Activated T-helper 17 cell treated with anti-CD3 and anti-CD28 coated beads, Interleukin-2, amount 50 U/mL, for 72 hours (primary cell): Measurements from ENCODE around the gene BRD4. TPM values are rescaled to one million over a fixed set of nuclear protein-coding genes. Genes with fewer than 3 reads are reported as not detected.

ENCODE experiments used
- ATAC-seq: fragments of 150-1000 bp; cut with Tn5 transposase; replicated peaks from 2 replicates; pipeline ENCODE4 v1.10.0; 2021; ENCODE audit warnings: mild to moderate bottlenecking, moderate library complexity
- H3K27ac Mint-ChIP-seq: one replicate; pipeline ENCODE4 v1.8.0; 2022; ENCODE audit warnings: mixed read lengths
- H3K27me3 Mint-ChIP-seq: one replicate; pipeline ENCODE4 v1.8.0; 2022; ENCODE audit warnings: mixed read lengths
- H3K36me3 Mint-ChIP-seq: one replicate; pipeline ENCODE4 v1.8.0; 2022; ENCODE audit warnings: low read depth, mild to moderate bottlenecking, mixed read lengths
- H3K4me1 Mint-ChIP-seq: one replicate; pipeline ENCODE4 v1.8.0; 2022; ENCODE audit warnings: mixed read lengths
- H3K4me3 Mint-ChIP-seq: one replicate; pipeline ENCODE4 v1.8.0; 2022; ENCODE audit warnings: mild to moderate bottlenecking, mixed read lengths
- H3K9me3 Mint-ChIP-seq: one replicate; pipeline ENCODE4 v1.8.0; 2022; ENCODE audit warnings: mixed read lengths
- total RNA-seq, 2 donors: library from RNA; stranded (reverse); gene quantifications; one replicate each; pipeline ENCODE4 v1.2.3, GENCODE V29; 2022

Gene BRD4
- total RNA-seq, 2 donors from 2014 or later, result 90.4 to 96.7 TPM

DNA sequence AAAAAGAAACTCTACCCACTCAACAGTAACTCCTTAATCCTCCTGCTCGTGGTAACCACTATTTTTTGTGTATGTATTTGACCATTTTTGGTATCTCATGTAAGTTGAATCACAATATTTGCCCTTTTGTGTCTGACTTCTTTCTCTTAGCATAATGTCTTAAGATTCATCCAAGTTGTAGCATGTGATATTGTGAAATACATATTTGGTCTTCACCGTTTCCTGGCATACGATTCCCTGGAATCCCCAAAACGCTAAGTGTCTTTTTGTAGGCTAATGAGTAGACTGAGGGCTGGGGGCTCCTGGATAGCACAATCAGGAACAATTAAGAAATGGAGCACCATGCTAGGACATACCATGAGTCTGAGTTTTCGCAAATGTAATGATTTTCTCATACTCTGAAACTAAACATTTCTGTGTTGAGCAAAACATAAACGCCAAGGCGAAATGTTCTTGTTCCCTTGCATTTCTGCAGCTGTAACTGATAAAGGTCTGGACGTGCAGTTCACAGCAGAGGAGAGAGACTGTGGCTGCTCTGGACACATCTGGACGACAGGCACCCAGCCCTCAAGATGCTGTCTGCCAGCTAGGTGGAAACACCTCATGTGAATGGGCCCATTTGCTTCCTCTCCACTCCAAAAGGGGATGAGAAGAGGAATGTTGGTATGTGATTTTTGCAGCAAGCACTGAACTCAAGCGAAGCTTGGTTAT, 38.4 kb downstream of the BRD4 start:
- peaks cover 37% of the 10 kb centered on the region for H3K36me3 Mint-ChIP-seq
- H3K4me1 Mint-ChIP-seq, result peaks cover 66% of the 10 kb centered on the region
- H3K4me3 Mint-ChIP-seq, result peak overlapping the region; percentile 80
- no peaks in the 10 kb centered on the region for H3K27me3 Mint-ChIP-seq
- no peak overlapping the region for H3K27ac Mint-ChIP-seq
- H3K9me3 Mint-ChIP-seq, result no peaks in the 10 kb centered on the region
- ATAC-seq, result no peak

DNA sequence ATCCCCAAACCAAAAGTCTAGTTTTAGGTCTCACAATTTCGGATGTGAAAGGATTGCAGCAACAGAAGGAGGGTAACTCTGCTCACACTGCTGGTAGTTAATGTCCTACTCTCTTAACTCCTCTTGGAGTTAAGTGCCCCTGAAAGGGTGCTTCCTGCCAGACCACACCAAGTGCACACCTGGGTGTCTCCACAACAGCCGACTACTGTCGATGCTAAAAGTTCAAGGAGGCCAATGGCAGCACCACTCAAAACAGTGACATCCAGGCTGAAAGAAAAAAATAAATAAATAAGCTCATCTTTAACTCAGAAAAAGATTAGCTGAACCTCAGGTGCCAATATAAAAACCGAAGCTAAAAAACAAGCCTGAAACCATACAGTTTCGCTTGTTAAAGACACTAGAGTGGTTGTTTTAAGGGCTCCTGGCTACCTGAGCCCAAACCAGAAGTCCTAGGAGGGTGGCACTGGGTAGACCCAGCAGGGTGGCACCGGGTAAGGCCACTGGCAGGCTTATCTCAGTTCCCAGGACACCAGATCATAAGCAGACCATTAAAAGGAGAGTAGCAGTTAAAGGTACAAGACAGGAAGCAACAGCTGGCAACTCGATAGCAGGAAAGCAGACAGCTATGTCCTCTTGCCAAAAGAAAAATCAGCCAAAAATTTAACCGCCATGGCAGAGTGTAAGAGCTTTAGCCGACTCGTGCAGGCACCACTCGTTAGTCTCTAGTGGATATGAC, 39.3 kb downstream of the BRD4 start:
- Mint-ChIP-seq H3K9me3 (no peaks in the 10 kb centered on the region), H3K27ac (peak overlapping the region; percentile 13), H3K4me1 (peaks cover 69% of the 10 kb centered on the region), H3K27me3 (no peaks in the 10 kb centered on the region), H3K36me3 (peaks cover 33% of the 10 kb centered on the region), H3K4me3 (peak overlapping the region; percentile 80)
- ATAC-seq, result peak; percentile 9

DNA sequence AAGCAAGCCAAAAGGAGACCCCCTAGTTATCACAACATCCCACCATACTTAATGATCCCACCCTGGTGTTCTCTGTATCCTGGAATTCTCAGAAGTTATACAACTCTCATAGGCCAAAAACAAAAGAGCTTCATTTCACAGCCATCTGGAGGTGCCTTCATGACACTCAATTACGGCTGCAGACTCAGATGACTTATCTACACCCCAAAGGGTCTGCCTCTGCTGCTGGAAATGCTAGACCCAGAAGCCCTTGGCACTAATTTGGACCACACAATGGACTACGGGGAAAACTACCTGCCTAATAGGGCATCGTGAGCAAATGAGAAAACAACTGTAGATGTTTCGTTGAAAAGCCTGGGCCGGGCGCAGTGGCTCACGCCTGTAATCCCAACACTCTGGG, 40.2 kb downstream of the BRD4 start:
- H3K4me3 Mint-ChIP-seq, result peak overlapping the region; percentile 80
- no peaks in the 10 kb centered on the region for H3K9me3 Mint-ChIP-seq
- peaks cover 32% of the 10 kb centered on the region for H3K36me3 Mint-ChIP-seq

DNA sequence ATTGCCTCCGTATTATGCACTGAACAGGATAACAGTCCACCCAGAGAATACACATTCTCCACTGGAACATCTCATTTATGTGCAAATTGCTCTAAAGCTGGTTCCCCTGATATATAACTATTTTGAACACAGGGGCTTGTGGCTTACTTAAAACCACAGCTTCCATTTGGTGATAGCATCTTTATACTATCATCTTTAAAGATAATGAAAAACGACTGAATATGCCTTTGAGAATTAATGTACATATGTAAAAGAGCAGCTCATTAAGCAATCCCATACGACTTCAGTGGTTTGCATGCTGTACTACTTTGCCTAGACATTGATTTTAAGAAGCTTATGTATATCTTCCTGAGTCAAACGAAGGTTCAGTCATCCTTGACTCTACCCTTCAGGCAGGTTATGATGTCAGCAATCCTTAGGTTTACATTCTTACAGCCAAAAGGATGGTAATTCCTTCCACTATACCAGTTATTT, 40.8 kb downstream of the BRD4 start:
- H3K27me3 Mint-ChIP-seq, result no peaks in the 10 kb centered on the region
- H3K27ac Mint-ChIP-seq, result peak overlapping the region; percentile 61
- no peaks in the 10 kb centered on the region for H3K9me3 Mint-ChIP-seq
- H3K4me3 Mint-ChIP-seq, result peak overlapping the region; percentile 80
- peaks cover 27% of the 10 kb centered on the region for H3K36me3 Mint-ChIP-seq
- peaks cover 62% of the 10 kb centered on the region for H3K4me1 Mint-ChIP-seq
- ATAC-seq, result peak; percentile 53

More for the DNA sequence above, 40.2 kb downstream of the BRD4 start:
- H3K4me1 Mint-ChIP-seq, result peaks cover 68% of the 10 kb centered on the region
- ATAC-seq, result no peak
- H3K27me3 Mint-ChIP-seq, result no peaks in the 10 kb centered on the region
- peak overlapping the region; percentile 61 for H3K27ac Mint-ChIP-seq

DNA sequence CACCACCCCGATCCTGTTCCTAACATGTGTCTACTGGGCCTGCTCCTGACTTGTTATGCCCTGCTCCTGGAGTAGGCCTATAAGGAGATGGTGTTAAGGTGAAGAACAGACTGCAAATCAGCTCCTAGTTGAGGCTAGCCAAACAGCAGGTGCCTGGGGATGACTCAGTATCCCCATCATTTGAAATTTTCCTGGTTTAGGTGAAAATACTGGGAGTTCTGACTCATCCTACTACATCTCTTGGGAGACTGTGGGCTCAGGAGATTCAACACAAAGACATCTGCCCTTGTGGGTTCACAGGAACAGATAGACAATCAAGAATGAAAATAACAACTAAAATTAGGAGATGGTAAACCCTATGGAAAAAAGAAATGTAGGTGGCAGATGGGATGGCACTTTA, 41.2 kb downstream of the BRD4 start:
- Mint-ChIP-seq H3K4me3 (peak overlapping the region; percentile 80), H3K9me3 (no peaks in the 10 kb centered on the region), H3K27ac (peak overlapping the region; percentile 61), H3K36me3 (peaks cover 22% of the 10 kb centered on the region), H3K27me3 (no peaks in the 10 kb centered on the region), H3K4me1 (peaks cover 62% of the 10 kb centered on the region)
- peak; percentile 10 for ATAC-seq

DNA sequence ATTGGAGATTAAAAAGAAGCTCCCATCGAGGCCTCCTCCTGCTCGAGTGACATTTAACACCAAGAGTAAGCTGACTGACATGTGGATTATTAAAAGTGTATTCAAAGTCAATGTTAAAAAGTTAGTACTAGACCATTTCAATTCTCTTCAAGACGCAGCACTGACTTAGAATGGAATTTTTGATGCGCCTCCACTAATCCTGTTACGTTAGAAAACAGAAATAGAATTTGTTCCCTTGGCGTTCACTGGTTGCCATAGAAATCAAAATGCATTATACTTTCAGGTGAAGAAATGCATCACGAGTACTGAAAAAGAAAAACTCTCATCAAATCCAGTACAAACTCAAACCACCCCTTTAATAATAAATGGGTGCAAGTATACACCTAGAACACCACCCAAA, 42.2 kb downstream of the BRD4 start:
- no peak for ATAC-seq
- H3K36me3 Mint-ChIP-seq, result peaks cover 13% of the 10 kb centered on the region
- H3K4me1 Mint-ChIP-seq, result peaks cover 63% of the 10 kb centered on the region
- H3K4me3 Mint-ChIP-seq, result peak overlapping the region; percentile 80
- no peaks in the 10 kb centered on the region for H3K27me3 Mint-ChIP-seq
- H3K27ac Mint-ChIP-seq, result peak overlapping the region; percentile 61
- no peaks in the 10 kb centered on the region for H3K9me3 Mint-ChIP-seq

DNA sequence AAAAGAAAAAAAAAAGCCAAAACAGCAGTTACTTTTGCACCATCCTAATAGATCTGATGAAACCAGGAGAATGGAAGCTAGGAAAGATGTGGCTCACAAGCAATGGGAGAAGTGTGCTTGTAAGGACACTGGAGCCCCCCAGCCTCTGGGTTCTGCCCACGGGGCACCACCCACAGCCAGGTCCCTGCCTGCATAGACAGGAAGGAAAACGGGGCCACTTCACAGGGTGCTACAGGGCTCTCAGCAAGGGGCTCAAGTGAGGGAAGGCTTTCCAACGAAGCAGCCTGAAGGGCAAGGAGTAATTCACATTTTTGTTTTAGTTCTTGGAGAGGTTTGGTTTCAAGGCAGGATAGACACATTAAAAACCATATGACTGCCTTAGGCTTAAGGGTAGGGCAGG, 42.7 kb downstream of the BRD4 start:
- H3K27me3 Mint-ChIP-seq, result no peaks in the 10 kb centered on the region
- peaks cover 11% of the 10 kb centered on the region for H3K36me3 Mint-ChIP-seq
- H3K4me3 Mint-ChIP-seq, result peak overlapping the region; percentile 80
- H3K27ac Mint-ChIP-seq, result peak overlapping the region; percentile 61
- peaks cover 65% of the 10 kb centered on the region for H3K4me1 Mint-ChIP-seq
- no peak for ATAC-seq
- no peaks in the 10 kb centered on the region for H3K9me3 Mint-ChIP-seq

DNA sequence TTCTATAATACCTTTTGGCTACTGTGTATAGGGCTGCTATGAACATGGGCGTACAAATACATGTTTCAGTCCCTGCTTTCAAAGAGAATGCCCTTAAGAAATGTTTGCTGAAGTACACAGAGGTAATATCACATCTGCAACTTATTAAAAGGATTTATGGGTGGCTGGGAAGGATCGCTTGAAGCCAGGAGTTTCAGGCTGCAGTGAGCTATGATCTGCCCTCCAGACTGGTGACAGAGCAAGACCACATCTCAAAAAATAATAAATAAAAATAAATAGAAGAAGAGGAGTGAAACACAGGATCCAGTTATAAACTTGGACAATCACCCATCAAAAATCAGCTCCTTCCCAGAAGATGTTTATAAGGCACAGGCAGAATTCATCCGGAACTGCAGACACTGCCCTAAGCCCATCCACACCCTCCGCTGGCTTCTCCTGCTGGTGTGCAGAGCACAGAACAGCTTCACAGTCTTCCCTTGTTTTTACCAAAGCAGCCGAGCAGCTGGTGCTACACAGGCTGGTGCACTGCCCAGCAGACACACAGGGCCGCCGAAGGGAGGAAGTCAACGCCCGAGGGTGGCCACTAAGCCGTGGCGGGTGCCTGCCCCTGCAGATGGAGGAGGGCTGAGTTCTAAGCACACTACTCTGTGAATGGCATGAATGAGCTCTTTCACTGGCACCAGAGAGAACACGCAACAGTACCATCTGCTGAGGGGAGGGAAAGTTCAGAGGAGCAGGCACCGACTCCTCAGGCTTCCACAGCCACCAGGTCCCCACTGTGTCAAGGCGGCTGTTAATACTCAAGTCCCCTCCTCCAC, 44.0 kb downstream of the BRD4 start:
- Mint-ChIP-seq H3K36me3 (peaks cover 11% of the 10 kb centered on the region), H3K9me3 (no peaks in the 10 kb centered on the region), H3K4me3 (peak overlapping the region; percentile 80), H3K27ac (peak overlapping the region; percentile 61), H3K4me1 (peaks cover 69% of the 10 kb centered on the region), H3K27me3 (no peaks in the 10 kb centered on the region)
- no peak for ATAC-seq

DNA sequence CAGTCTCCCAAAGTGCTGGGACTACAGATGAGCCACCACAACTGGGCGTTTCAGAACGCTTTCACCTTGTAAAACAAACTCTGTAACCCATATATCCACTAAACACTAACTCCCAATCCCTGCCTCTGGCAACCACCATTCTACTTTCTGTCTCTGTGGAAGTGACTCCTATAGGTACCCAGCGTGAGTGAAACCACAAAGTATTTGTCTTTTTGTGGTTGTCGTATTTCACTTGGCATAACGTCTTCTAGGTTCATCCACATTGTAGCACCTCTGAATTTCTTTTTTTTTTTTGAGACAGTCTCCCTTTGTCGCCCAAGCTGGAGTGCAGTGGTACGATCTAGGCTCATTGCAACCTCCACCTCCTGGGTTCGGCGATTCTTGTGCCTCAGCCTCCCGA, 44.8 kb downstream of the BRD4 start:
- H3K27me3 Mint-ChIP-seq, result no peaks in the 10 kb centered on the region
- peaks cover 11% of the 10 kb centered on the region for H3K36me3 Mint-ChIP-seq
- peak overlapping the region; percentile 80 for H3K4me3 Mint-ChIP-seq
- H3K4me1 Mint-ChIP-seq, result peaks cover 76% of the 10 kb centered on the region
- H3K27ac Mint-ChIP-seq, result peak overlapping the region; percentile 61
- no peaks in the 10 kb centered on the region for H3K9me3 Mint-ChIP-seq
- ATAC-seq, result peak; percentile 59

DNA sequence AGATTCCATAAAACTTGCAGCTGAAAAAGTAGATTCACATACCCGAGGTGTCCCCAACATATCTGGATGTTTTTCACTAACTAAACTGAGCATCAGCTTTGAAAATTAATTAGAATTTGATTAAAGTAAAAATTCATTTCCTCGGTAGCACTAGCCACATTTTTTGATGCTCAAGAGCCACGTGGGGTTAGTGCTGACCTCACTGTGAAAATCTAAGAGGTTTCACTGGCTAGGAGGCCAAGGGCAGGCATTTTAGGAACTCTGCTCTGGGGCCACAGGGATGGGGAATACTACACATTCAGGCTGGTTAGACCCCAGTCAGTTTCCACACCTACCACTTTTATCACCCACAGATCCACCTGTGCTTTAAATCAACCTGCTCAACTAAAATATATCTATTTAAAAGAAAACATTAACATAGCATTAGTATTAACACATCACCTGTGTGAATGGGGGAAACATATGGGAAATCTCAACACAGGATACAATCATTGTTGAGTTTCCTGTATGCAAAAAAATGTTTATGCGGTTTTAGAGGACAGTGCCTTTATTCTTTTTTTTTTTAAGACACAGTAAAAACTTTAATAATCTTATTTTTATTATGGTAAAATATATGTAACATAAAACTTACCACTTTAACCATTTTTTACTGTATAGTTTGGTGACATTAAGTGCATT, 45.5 kb downstream of the BRD4 start:
- H3K27me3 Mint-ChIP-seq, result no peaks in the 10 kb centered on the region
- no peak for ATAC-seq

DNA sequence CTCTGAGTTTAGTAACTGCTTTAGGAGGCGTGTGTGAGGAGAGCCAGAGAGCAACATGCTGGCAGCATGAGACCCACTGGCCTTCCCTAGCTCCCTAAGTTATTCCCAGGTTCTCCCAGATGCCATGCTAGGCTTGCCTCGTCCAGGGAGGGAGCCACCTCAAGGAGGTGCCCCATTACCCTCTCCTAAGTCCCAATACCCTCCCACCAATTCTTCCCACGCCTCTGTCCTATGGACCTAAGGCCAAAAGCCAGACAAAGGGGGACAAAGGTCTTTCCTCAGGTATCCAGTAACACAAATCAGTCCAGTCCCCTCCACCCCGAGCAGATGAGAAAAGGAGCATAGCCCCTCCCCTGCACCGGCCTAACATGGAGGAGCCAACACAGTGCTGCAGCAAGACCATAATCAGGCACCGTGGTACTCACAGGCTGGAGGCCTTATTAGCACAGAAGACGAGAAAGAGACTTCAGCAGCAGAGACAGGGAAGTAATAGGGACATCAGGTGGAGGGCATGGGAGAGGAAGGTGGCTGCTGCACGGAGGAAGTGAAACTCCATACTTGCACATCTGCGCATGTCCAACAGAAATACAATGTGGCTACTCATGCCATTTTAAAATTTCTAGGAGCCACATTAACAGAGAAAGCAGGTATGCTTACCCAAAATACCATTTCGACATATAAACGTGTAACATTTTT, 46.3 kb downstream of the BRD4 start:
- no peak for ATAC-seq
- no peaks in the 10 kb centered on the region for H3K9me3 Mint-ChIP-seq
- H3K27ac Mint-ChIP-seq, result no peak overlapping the region
- no peak overlapping the region for H3K4me3 Mint-ChIP-seq
- H3K27me3 Mint-ChIP-seq, result no peaks in the 10 kb centered on the region
- peaks cover 74% of the 10 kb centered on the region for H3K4me1 Mint-ChIP-seq
- H3K36me3 Mint-ChIP-seq, result peaks cover 9% of the 10 kb centered on the region

More for the DNA sequence above, 45.5 kb downstream of the BRD4 start:
- Mint-ChIP-seq H3K4me1 (peaks cover 75% of the 10 kb centered on the region), H3K36me3 (peaks cover 6% of the 10 kb centered on the region), H3K27ac (peak overlapping the region; percentile 61), H3K4me3 (peak overlapping the region; percentile 80), H3K9me3 (no peaks in the 10 kb centered on the region)

DNA sequence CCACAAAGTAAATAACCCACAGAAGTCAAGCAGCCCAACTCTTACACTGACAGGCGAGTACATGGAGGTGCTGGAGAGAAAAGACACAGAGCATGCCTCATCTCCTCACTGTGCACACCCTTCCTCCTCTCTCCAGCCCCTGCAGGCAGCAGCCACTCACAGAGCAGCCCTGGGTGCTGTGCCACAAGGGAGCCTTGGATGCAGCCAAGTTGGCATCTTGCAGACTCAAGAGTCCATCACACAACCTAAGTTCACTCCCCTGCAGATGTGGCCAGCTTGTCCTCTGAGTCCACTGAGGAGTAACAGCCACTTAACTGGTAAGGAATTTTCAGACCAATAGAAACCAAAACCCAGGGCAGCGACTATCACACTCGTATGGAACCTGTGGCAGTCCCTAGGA, 47.4 kb downstream of the BRD4 start:
- H3K9me3 Mint-ChIP-seq, result no peaks in the 10 kb centered on the region
- peak overlapping the region; percentile 55 for H3K4me3 Mint-ChIP-seq
- H3K36me3 Mint-ChIP-seq, result peaks cover 9% of the 10 kb centered on the region
- H3K4me1 Mint-ChIP-seq, result peaks cover 73% of the 10 kb centered on the region
- H3K27me3 Mint-ChIP-seq, result no peaks in the 10 kb centered on the region
- peak overlapping the region; percentile 75 for H3K27ac Mint-ChIP-seq
- ATAC-seq, result no peak

DNA sequence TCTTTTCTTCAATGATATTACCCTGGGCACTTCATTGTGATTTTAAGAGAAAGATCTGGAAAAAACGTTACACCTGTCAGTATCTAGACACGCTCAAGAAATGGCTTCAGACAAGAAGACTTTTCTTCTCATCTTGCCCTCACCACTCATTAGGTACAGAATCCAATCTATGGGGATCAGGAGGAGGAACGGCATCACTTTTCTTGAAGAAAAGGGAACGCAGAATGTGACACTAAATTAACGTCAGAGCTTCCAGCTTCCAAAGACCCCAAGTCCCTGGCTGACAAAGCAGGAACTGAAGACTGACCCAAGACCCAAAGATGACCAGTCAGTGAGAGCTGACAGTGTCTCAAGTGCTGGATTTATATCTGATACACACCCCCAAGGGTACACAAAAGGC, 48.2 kb downstream of the BRD4 start:
- H3K4me3 Mint-ChIP-seq, result peak overlapping the region; percentile 55
- H3K36me3 Mint-ChIP-seq, result peaks cover 7% of the 10 kb centered on the region
- no peaks in the 10 kb centered on the region for H3K27me3 Mint-ChIP-seq
- no peaks in the 10 kb centered on the region for H3K9me3 Mint-ChIP-seq
- H3K4me1 Mint-ChIP-seq, result peaks cover 77% of the 10 kb centered on the region
- peak overlapping the region; percentile 75 for H3K27ac Mint-ChIP-seq
- ATAC-seq, result no peak
